Measurements from ENCODE around the gene C1QTNF9B.
A peak's percentile ranks its signal among the peaks of the same experiment; 100 is the strongest.

The C1QTNF9B gene

GRCh38 chr13:23928985-23929384 is 31.7 kb upstream of the C1QTNF9B start:
- Mint-ChIP-seq H3K4me3 (no peak overlapping the region), H3K4me1 (no peaks in the 10 kb centered on the region), H3K27me3 (ENCODE audit: low read depth) (no peaks in the 10 kb centered on the region), H3K36me3 (ENCODE audit: low read depth) (no peaks in the 10 kb centered on the region), H3K9me3 (no peaks in the 10 kb centered on the region), H3K27ac (no peak overlapping the region)
- TF ChIP-seq CTCF (IDR thresholded peaks at IDR 0.05; ENCODE audit: unreplicated experiment in 3 of 3), result no peak

GRCh38 chr13:23923031-23923430 is 25.7 kb upstream of the C1QTNF9B start:
- Mint-ChIP-seq H3K27me3 (ENCODE audit: low read depth) (no peaks in the 10 kb centered on the region), H3K4me1 (no peaks in the 10 kb centered on the region), H3K27ac (no peak overlapping the region), H3K36me3 (ENCODE audit: low read depth) (no peaks in the 10 kb centered on the region), H3K4me3 (no peak overlapping the region), H3K9me3 (peaks cover under 1% of the 10 kb centered on the region)
- TF ChIP-seq CTCF (IDR thresholded peaks at IDR 0.05; ENCODE audit: unreplicated experiment in 3 of 3), result no peak

GRCh38 chr13:23922005-23922932 is 25.0 kb upstream of the C1QTNF9B start:
- Mint-ChIP-seq H3K9me3 (peaks cover 3% of the 10 kb centered on the region), H3K27me3 (ENCODE audit: low read depth) (no peaks in the 10 kb centered on the region), H3K4me1 (no peaks in the 10 kb centered on the region), H3K36me3 (ENCODE audit: low read depth) (no peaks in the 10 kb centered on the region), H3K4me3 (no peak overlapping the region), H3K27ac (no peak overlapping the region)
- TF ChIP-seq CTCF (IDR thresholded peaks at IDR 0.05; ENCODE audit: unreplicated experiment in 3 of 3), result no peak

GRCh38 chr13:23921451-23921888 is 24.2 kb upstream of the C1QTNF9B start:
- Mint-ChIP-seq H3K27ac (no peak overlapping the region), H3K4me1 (no peaks in the 10 kb centered on the region), H3K9me3 (peaks cover 3% of the 10 kb centered on the region), H3K27me3 (ENCODE audit: low read depth) (no peaks in the 10 kb centered on the region), H3K36me3 (ENCODE audit: low read depth) (no peaks in the 10 kb centered on the region), H3K4me3 (no peak overlapping the region)
- peak; percentile 80 to 86 (median 80) for TF ChIP-seq CTCF (IDR thresholded peaks at IDR 0.05; ENCODE audit: unreplicated experiment in 3 of 3)

DNA sequence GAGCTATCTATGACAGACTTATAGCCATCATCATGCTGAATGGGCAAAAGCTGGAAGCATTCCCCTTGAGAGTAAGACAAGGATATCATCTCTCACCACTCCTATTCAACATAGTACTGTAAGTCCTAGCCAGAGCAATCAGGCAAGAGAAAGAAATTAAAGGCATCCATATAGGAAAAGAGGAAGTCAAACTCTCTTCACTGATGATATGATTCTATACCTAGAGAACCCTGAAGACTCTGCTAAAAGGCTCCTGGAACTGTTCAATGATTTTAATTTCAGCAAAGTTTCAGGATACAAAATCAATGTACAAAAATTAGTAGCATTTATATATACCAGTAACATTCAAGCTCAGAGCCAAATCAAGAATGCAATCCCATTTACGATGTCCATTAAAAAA is 21.7 kb upstream of the C1QTNF9B start:
- Mint-ChIP-seq H3K27me3 (ENCODE audit: low read depth) (no peaks in the 10 kb centered on the region), H3K4me1 (no peaks in the 10 kb centered on the region), H3K36me3 (ENCODE audit: low read depth) (no peaks in the 10 kb centered on the region), H3K27ac (no peak overlapping the region), H3K9me3 (peaks cover 3% of the 10 kb centered on the region), H3K4me3 (no peak overlapping the region)
- no peak for TF ChIP-seq CTCF (IDR thresholded peaks at IDR 0.05; ENCODE audit: unreplicated experiment in 3 of 3)

GRCh38 chr13:23918208-23918607 is 20.9 kb upstream of the C1QTNF9B start:
- Mint-ChIP-seq H3K36me3 (ENCODE audit: low read depth) (no peaks in the 10 kb centered on the region), H3K9me3 (peaks cover 3% of the 10 kb centered on the region), H3K4me3 (no peak overlapping the region), H3K27me3 (ENCODE audit: low read depth) (no peaks in the 10 kb centered on the region), H3K27ac (no peak overlapping the region), H3K4me1 (no peaks in the 10 kb centered on the region)
- no peak for TF ChIP-seq CTCF (IDR thresholded peaks at IDR 0.05; ENCODE audit: unreplicated experiment in 3 of 3)

All from nephron (organoid).